Stimulated activated effector memory CD8-positive, alpha-beta T cell treated with anti-CD3 and anti-CD28 coated beads, Interleukin-12 subunit alpha, Interleukin-12 subunit beta, amount 100 ng/mL, for 72 hours (primary cell): ENCODE data around the gene TWNK.
A peak's percentile ranks its signal among the peaks of the same experiment; 100 is the strongest.

Source experiments
- ATAC-seq: fragments of 150-1000 bp; cut with Tn5 transposase; 2 replicates; pipeline ENCODE4 v1.10.0; 2021
- DNase-seq, 2 donors: peaks; one replicate each; pipeline ENCODE4 v3.0.0; 2021 to 2022; ENCODE audit warnings: low spot score in 2 of 2
- H3K27ac Mint-ChIP-seq: one replicate; pipeline ENCODE4 v1.8.0; 2022; ENCODE audit warnings: mild to moderate bottlenecking, mixed read lengths
- H3K36me3 Mint-ChIP-seq: one replicate; pipeline ENCODE4 v1.8.0; 2022; ENCODE audit warnings: mild to moderate bottlenecking, mixed read lengths
- H3K4me1 Mint-ChIP-seq: one replicate; pipeline ENCODE4 v1.8.0; 2022; ENCODE audit warnings: mixed read lengths
- H3K4me3 Mint-ChIP-seq: one replicate; pipeline ENCODE4 v1.8.0; 2022; ENCODE audit warnings: mild to moderate bottlenecking, mixed read lengths
- H3K9me3 Mint-ChIP-seq: one replicate; pipeline ENCODE4 v1.8.0; 2022; ENCODE audit warnings: mixed read lengths

Gene TWNK

GRCh38 chr10:100998183-100998990 is 11.0 kb downstream of the TWNK start:
- H3K9me3 Mint-ChIP-seq = no peaks in the 10 kb centered on the region
- ATAC-seq = peak; percentile 52

GRCh38 chr10:100998991-100999741 is 11.8 kb downstream of the TWNK start:
- Mint-ChIP-seq H3K27ac (peak overlapping the region; percentile 84), H3K4me1 (peaks cover 28% of the 10 kb centered on the region), H3K4me3 (peak overlapping the region; percentile 81), H3K36me3 (peaks cover 28% of the 10 kb centered on the region), H3K9me3 (no peaks in the 10 kb centered on the region)
- ATAC-seq (peak; percentile 79), DNase-seq (peak; percentile 87 to 89)

More at GRCh38 chr10:100998183-100998990, 11.0 kb downstream of the TWNK start:
- peak in 1 of 2 donors; percentile 37 for DNase-seq
- Mint-ChIP-seq H3K27ac (peak overlapping the region; percentile 84), H3K36me3 (peaks cover 36% of the 10 kb centered on the region), H3K4me1 (peaks cover 28% of the 10 kb centered on the region), H3K4me3 (peak overlapping the region; percentile 81)

- Mint-ChIP-seq H3K4me1 (peaks cover 28% of the 10 kb centered on the region), H3K9me3 (no peaks in the 10 kb centered on the region), H3K4me3 (peak within 1 kb of the TSS; percentile 81), H3K27ac (peak within 1 kb of the TSS; percentile 84), H3K36me3 (peaks cover 23% of the 10 kb centered on the region)
- DNase-seq = no peak
- no peak for ATAC-seq
These were observed 12.4 kb downstream of the TWNK start, which contains the start of gene LZTS2 for GRCh38 chr10:100999742-101000126. LZTS2 (plus strand) TSS chr10:100999808; CDS start chr10:101002539, 2,731 bp downstream.

- DNase-seq = no peak
- no peaks in the 10 kb centered on the region for H3K9me3 Mint-ChIP-seq
- no peak for ATAC-seq
- peaks cover 28% of the 10 kb centered on the region for H3K4me1 Mint-ChIP-seq
- peak overlapping the region; percentile 34 for H3K27ac Mint-ChIP-seq
- H3K4me3 Mint-ChIP-seq = peak overlapping the region; percentile 81
- peaks cover 17% of the 10 kb centered on the region for H3K36me3 Mint-ChIP-seq
These were observed 13.0 kb downstream of the TWNK start for GRCh38 chr10:101000127-101000914.

GRCh38 chr10:101000915-101001658 is 13.7 kb downstream of the TWNK start:
- Mint-ChIP-seq H3K27ac (peak overlapping the region; percentile 66), H3K4me1 (peaks cover 27% of the 10 kb centered on the region), H3K36me3 (peaks cover 13% of the 10 kb centered on the region), H3K4me3 (peak overlapping the region; percentile 81), H3K9me3 (no peaks in the 10 kb centered on the region)
- ATAC-seq (no peak), DNase-seq (no peak)

- H3K36me3 Mint-ChIP-seq = peaks cover 7% of the 10 kb centered on the region
- H3K4me1 Mint-ChIP-seq = peaks cover 22% of the 10 kb centered on the region
- H3K9me3 Mint-ChIP-seq = no peaks in the 10 kb centered on the region
- no peak overlapping the region for H3K27ac Mint-ChIP-seq
- DNase-seq (no peak), ATAC-seq (no peak)
- H3K4me3 Mint-ChIP-seq = peak overlapping the region; percentile 81
These were observed 14.3 kb downstream of the TWNK start for GRCh38 chr10:101001659-101002035.

- Mint-ChIP-seq H3K27ac (no peak overlapping the region), H3K9me3 (no peaks in the 10 kb centered on the region), H3K36me3 (peaks cover 7% of the 10 kb centered on the region), H3K4me1 (peaks cover 20% of the 10 kb centered on the region), H3K4me3 (no peak overlapping the region)
- no peak for DNase-seq
- no peak for ATAC-seq
These were observed 15.1 kb downstream of the TWNK start for GRCh38 chr10:101002456-101002855.

GRCh38 chr10:101003639-101004206 is 16.4 kb downstream of the TWNK start:
- Mint-ChIP-seq H3K27ac (no peak overlapping the region), H3K9me3 (no peaks in the 10 kb centered on the region), H3K4me3 (no peak overlapping the region), H3K36me3 (no peaks in the 10 kb centered on the region), H3K4me1 (peaks cover 11% of the 10 kb centered on the region)
- no peak for ATAC-seq
- no peak for DNase-seq

GRCh38 chr10:101005361-101005760 is 18.0 kb downstream of the TWNK start:
- Mint-ChIP-seq H3K4me1 (peaks cover 8% of the 10 kb centered on the region), H3K4me3 (no peak overlapping the region), H3K27ac (no peak overlapping the region), H3K36me3 (no peaks in the 10 kb centered on the region), H3K9me3 (no peaks in the 10 kb centered on the region)
- no peak for ATAC-seq
- no peak for DNase-seq

GRCh38 chr10:101005869-101006567 is 18.7 kb downstream of the TWNK start:
- DNase-seq (no peak), ATAC-seq (no peak)
- no peaks in the 10 kb centered on the region for H3K9me3 Mint-ChIP-seq
- H3K4me3 Mint-ChIP-seq = no peak overlapping the region
- peaks cover 4% of the 10 kb centered on the region for H3K4me1 Mint-ChIP-seq
- H3K36me3 Mint-ChIP-seq = no peaks in the 10 kb centered on the region
- H3K27ac Mint-ChIP-seq = no peak overlapping the region

- Mint-ChIP-seq H3K4me3 (no peak overlapping the region), H3K36me3 (no peaks in the 10 kb centered on the region), H3K27ac (no peak overlapping the region), H3K4me1 (no peaks in the 10 kb centered on the region), H3K9me3 (no peaks in the 10 kb centered on the region)
- ATAC-seq (no peak), DNase-seq (no peak)
These were observed 19.3 kb downstream of the TWNK start for GRCh38 chr10:101006593-101007098.

GRCh38 chr10:101007099-101007711 is 19.9 kb downstream of the TWNK start:
- Mint-ChIP-seq H3K4me3 (no peak overlapping the region), H3K9me3 (no peaks in the 10 kb centered on the region), H3K36me3 (no peaks in the 10 kb centered on the region), H3K27ac (no peak overlapping the region), H3K4me1 (no peaks in the 10 kb centered on the region)
- DNase-seq (no peak), ATAC-seq (no peak)
